ENCODE results near the gene CCDC27. TPM values are rescaled to one million over a fixed set of nuclear protein-coding genes. Genes with fewer than 3 reads are reported as not detected.

The CCDC27 gene
- total and polyA plus RNA-seq, 2 of the 8 experiments (the other 6 are each of a cell fraction or from before 2014, with no cell fraction given), result 0.15 TPM; not detected in 1

- H3K36me3 ChIP-seq (ENCODE audit: control insufficient read depth in 2 of 4, insufficient read depth in 4 of 4, low read length in 3 of 4), result no peaks in the 10 kb centered on the region
- no peak overlapping the region for H3K18ac ChIP-seq (ENCODE audit: extremely low read depth, low read length)
- H3K4me2 ChIP-seq (ENCODE audit: insufficient read depth in 1 of 2, low read depth in 2 of 2, low read length in 2 of 2), result no peak overlapping the region
- H3K23ac ChIP-seq (ENCODE audit: insufficient read length), result no peak overlapping the region
- H3K14ac ChIP-seq (ENCODE audit: insufficient read length), result no peak overlapping the region
- no peaks in the 10 kb centered on the region for H3K4me1 ChIP-seq (replicated peaks in 1 of 4; ENCODE audit: control insufficient read depth in 3 of 4, insufficient read depth in 4 of 4, low read length in 3 of 4)
- no peak overlapping the region for H3K4ac ChIP-seq (replicated peaks; ENCODE audit: insufficient read length, low read depth, low read length)
- H3K23me2 ChIP-seq (ENCODE audit: low read depth, low read length), result no peaks in the 10 kb centered on the region
- no peak overlapping the region for H3K9ac ChIP-seq (replicated peaks in 1 of 4; ENCODE audit: extremely low read depth in 1 of 4, low read depth in 3 of 4, low read length in 3 of 4)
- H4K91ac ChIP-seq (replicated peaks; ENCODE audit: insufficient read length, low read length), result no peak overlapping the region
- no peaks in the 10 kb centered on the region for H3K79me1 ChIP-seq (ENCODE audit: low read depth, low read length)
- H2AFZ ChIP-seq (ENCODE audit: low read length), result no peak overlapping the region
- no peak overlapping the region for H2BK120ac ChIP-seq (replicated peaks; ENCODE audit: low read depth, low read length)
- no peak overlapping the region for H2BK5ac ChIP-seq (ENCODE audit: low read depth, low read length)
- no peak overlapping the region for H2BK12ac ChIP-seq (ENCODE audit: low read depth, low read length)
- FAIRE-seq, result no peak
- no peak overlapping the region for H3K4me3 ChIP-seq (ENCODE audit: extremely low read depth in 1 of 4, insufficient read depth in 2 of 4, low read depth in 3 of 4, low read length in 4 of 4)
- TF ChIP-seq SUZ12 (IDR thresholded peaks at IDR 0.05; ENCODE audit: low read length), result no peak
- TF ChIP-seq NRF1 (IDR thresholded peaks at IDR 0.05; ENCODE audit: low read depth, low read length), result no peak
- TF ChIP-seq RFX5 (IDR thresholded peaks at IDR 0.05; ENCODE audit: borderline replicate concordance, low read depth, low read length), result no peak
- no peak for TF ChIP-seq BRCA1 (IDR thresholded peaks at IDR 0.05; ENCODE audit: low read depth, low read length)
- H4K5ac ChIP-seq (ENCODE audit: insufficient read length, low read depth, low read length), result no peak overlapping the region
- H3K79me2 ChIP-seq (ENCODE audit: control insufficient read depth in 1 of 2, insufficient read depth in 2 of 2, low read length in 2 of 2), result no peaks in the 10 kb centered on the region
- H2BK15ac ChIP-seq (ENCODE audit: low read length), result no peak overlapping the region
- peaks cover 0 to 2% (median 0%) of the 10 kb centered on the region in 4 experiments; a peak in 1 of 7 replicates for H3K27me3 ChIP-seq (replicated peaks in 1 of 4; ENCODE audit: control insufficient read depth in 3 of 4, extremely low read depth in 1 of 4, insufficient read depth in 3 of 4, low read length in 3 of 4)
- POLR2A ChIA-PET (ENCODE audit: partially characterized antibody), result interaction anchor here (1.2 to 2.9 kb wide), 3 partner anchors 10 to 60 kb away, joined by 3 to 10 read pairs (median 4); no protein-coding TSS in a partner anchor
- no peak overlapping the region for H3K27ac ChIP-seq (ENCODE audit: low read depth, low read length)
- CTCF ChIA-PET (ENCODE audit: partially characterized antibody), result interaction anchor here (0.8 to 4.2 kb wide), 9 partner anchors 9 to 241 kb away, joined by 3 to 15 read pairs (median 4); no protein-coding TSS in a partner anchor
- no peaks in the 10 kb centered on the region for H4K20me1 ChIP-seq (replicated peaks in 1 of 2; ENCODE audit: control insufficient read depth in 1 of 2, insufficient read depth in 2 of 2, low read length in 2 of 2)
- no peak overlapping the region for H3K56ac ChIP-seq (replicated peaks; ENCODE audit: insufficient read length, low read depth, low read length)
- DNase-seq (ENCODE audit: low read depth in 1 of 2, low spot score in 2 of 2), result no peak
- no peak overlapping the region for H2AK5ac ChIP-seq (ENCODE audit: low read depth, low read length)
- H2BK20ac ChIP-seq (ENCODE audit: low read length), result no peak overlapping the region
- no peak overlapping the region for H4K8ac ChIP-seq (ENCODE audit: extremely low read depth, insufficient read depth, low read length)
- H3K9me3 ChIP-seq (ENCODE audit: insufficient read depth in 2 of 2, low read depth in 1 of 2, low read length in 1 of 2), result 0 out of 4 replicates have a peak, but pooled peaks cover 0 to 3% of the 10 kb centered on the region in 2 experiments
- 90% methylated on average over 6 of the region's 6 CpGs; no CpG with 5 or more reads in 1 of the 2 experiments for WGBS, 2 experiments (ENCODE audit: extremely low coverage in 1 of 2, insufficient coverage in 1 of 2, insufficient read length in 1 of 2, insufficient replicate concordance in 2 of 2, low coverage in 1 of 2, low lambda C conversion rate in 2 of 2, missing lambda C conversion rate in 1 of 2)
Observed at GRCh38 chr1:3759164-3759563, 6.9 kb downstream of the CCDC27 start.

All from H1 (cell line).